Measurements from ENCODE around the gene SULT4A1.

Gene SULT4A1

GRCh38 chr22:43845981-43846380 lies 16.3 kb downstream of the SULT4A1 start:
- DNase-seq (ENCODE audit: low read depth, low spot score) = no peak

GRCh38 chr22:43844560-43845545 lies 17.5 kb downstream of the SULT4A1 start:
- no peak for DNase-seq (ENCODE audit: low read depth, low spot score)

GRCh38 chr22:43843783-43844530 lies 18.4 kb downstream of the SULT4A1 start:
- no peak for DNase-seq (ENCODE audit: low read depth, low spot score)

GRCh38 chr22:43841742-43842141 lies 20.6 kb downstream of the SULT4A1 start:
- no peak for DNase-seq (ENCODE audit: low read depth, low spot score)

DNA sequence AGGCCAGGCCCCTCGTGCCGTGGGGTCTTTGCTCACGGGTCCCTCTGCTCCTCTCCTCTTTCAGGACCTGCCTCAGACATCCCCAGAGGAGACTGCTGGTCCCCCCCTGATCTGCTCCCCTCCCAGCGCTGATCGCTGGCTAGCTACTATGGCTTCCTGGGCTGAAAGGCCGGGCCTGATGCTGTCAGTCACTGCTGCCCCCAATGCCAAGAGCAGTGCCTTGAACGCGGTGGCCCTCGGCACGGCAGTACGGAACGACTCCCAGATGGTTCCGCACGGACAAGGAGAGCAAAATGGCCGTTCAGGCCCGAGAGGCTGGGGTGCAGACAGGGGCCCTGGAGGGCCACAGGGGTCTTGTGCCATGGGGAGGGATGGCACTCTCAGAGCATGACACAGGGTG lies 21.5 kb downstream of the SULT4A1 start:
- no peak for DNase-seq (ENCODE audit: low read depth, low spot score)

DNA sequence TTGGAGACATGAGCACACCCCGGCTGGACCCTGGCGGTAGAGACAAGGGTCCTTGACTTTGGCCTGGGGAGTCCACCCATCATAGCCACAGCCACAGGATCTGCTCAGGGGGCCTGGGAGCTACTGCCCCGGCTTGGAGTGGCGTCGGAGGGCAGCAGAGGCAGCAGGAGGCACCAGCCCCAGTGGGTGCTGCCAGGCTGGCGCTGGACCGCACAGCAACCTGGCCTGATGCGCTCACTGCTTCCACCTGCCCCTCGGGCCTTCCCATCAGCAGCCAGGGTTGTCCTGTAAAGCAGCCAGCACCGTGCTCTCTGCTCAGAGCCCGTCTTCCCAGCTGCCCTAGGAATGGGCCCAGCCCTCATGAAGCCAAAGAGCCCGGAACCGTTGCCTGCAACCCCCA lies 21.9 kb downstream of the SULT4A1 start:
- no peak for DNase-seq (ENCODE audit: low read depth, low spot score)

DNA sequence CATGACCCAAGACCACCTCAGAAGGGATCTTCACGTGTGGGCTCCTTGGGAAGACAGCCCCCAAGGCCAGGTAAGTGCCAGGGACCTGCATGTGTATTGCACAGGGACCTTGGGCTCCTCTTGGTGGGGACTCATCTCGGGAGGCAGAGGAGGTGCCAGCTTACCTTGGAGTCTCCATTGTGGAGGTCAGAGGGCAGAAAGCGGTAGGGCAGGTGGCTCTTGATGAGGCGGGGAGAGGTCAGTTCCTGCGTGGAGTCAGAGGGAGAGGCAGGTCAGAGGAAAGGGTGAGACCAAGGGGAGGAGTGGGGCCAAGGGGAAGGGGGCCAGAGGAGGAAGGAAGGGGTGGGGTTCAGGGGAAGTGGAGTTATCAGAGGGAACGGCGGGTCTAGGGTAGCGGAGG lies 22.5 kb downstream of the SULT4A1 start:
- DNase-seq (ENCODE audit: low read depth, low spot score) = no peak

DNA sequence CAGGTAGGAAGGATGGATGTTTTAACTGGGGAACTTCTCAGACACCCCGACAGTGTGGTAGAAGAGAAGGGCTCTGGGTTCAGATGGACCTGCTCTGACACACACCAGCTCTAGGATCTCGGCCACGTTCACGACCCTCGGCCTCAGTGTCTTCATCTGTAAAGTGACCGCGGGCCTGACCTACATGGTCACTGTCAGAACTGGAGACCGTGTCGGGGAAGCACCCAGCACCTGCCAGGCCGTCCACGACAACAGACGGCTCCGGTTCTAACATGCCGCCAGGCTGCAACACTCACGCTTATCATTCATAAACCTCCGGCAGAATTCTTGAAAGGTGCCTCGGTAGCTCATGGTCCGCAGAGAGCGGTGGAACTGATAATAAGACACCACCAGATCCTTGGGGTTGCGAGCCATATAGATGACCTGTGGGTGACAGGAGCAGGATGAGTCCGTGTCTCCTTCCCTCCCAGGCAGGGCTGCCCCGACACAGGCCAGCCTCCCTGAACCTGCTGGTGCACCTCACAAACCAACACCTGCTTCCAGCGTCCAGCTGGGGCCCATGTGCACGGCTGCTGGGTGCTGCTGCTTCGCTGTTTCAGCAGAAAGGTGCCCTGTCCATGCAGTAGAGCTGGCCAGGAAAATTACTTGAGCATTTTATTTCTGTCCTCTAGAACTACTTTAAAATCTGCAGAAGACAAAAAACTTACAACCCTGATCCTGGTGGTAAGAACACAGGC lies 23.6 kb downstream of the SULT4A1 start:
- DNase-seq (ENCODE audit: low read depth, low spot score) = no peak

DNA sequence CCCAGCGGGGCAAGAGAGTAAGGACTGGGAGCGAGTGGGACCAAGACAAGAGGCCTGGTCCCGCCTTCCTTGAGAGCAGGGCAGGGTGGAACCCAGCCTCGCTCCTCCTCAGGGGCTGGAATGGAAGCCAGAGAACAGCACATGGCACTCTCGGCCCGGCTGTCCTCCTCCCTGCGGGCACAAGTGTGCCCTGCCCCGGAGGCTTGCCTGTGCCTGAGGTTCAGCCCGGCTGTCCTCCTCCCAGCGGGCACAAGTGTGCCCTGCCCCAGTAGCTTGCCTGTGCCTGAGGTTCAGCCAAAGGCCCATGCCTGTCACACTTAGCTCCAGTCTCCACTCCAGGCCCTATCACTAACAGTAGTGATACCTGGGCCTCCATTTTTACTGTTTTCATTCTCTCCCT lies 24.2 kb downstream of the SULT4A1 start:
- DNase-seq (ENCODE audit: low read depth, low spot score) = no peak

DNA sequence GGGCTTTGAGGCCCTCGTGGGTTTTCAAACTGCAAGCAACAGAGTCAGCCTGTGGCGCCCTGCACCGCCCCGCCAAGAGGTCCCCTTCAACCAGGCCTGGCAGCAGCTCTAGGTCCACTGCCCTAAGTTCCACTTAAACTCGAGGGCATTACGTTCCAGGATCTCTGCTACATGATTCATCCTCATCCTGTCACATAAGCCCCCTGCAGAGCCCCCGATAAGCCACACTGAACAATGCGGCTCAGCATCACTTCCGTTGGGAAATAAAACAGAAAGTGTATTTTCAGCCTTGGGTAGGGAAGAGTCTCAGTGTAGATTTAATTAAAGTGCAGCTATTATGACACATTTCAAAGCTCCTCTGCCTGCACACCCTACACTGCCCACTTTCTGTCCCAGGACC lies 24.6 kb downstream of the SULT4A1 start:
- no peak for DNase-seq (ENCODE audit: low read depth, low spot score)

- DNase-seq (ENCODE audit: low read depth, low spot score) = no peak
These were observed 26.6 kb downstream of the SULT4A1 start for GRCh38 chr22:43835736-43836135.

GRCh38 chr22:43835166-43835565 lies 27.1 kb downstream of the SULT4A1 start:
- DNase-seq (ENCODE audit: low read depth, low spot score) = no peak

- no peak for DNase-seq (ENCODE audit: low read depth, low spot score)
These were observed 28.8 kb downstream of the SULT4A1 start for GRCh38 chr22:43833286-43834240.

DNA sequence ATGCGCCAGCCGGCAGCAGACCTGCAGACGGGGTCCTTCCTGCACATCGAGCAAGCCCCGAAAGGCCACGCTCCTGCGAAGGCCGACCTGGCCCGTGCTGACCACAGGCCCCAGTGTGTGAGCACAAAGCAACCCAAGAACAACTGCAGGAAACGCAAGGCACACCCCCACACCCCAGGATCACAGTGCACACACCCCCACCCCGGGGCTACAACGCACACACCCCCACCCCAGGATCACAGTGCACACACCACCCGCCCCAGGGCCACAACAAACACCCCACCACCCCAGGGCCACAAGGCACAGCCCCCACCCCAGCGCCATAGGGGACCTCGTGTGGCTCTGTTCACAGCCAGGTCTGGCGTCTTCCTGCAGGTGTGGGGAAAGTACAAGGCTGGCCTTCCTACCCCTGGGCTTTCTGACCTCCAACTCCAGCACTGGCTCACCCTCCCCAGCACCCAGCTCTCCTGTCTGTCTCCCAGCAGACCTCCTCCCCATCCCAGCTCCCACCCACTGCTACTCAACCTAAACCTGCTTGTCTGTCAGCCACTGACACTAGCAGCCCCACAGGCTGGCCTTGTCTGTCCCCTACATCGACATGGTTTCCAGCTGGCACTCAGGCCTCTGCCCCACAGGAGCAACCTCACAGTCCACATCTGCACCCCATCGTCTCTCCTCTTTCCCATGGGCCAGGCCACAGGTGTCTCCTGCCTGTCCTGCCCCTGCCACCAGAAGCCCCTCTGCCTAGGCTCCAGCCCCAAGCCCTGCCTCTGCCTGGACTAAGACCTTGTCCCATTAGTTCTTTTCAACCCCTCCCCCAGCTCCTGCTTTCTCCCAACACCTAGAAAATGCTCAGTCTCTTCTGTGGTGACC lies 29.7 kb downstream of the SULT4A1 start:
- no peak for DNase-seq (ENCODE audit: low read depth, low spot score)

- DNase-seq (ENCODE audit: low read depth, low spot score) = no peak
These were observed 30.5 kb downstream of the SULT4A1 start for GRCh38 chr22:43831561-43832392.

DNA sequence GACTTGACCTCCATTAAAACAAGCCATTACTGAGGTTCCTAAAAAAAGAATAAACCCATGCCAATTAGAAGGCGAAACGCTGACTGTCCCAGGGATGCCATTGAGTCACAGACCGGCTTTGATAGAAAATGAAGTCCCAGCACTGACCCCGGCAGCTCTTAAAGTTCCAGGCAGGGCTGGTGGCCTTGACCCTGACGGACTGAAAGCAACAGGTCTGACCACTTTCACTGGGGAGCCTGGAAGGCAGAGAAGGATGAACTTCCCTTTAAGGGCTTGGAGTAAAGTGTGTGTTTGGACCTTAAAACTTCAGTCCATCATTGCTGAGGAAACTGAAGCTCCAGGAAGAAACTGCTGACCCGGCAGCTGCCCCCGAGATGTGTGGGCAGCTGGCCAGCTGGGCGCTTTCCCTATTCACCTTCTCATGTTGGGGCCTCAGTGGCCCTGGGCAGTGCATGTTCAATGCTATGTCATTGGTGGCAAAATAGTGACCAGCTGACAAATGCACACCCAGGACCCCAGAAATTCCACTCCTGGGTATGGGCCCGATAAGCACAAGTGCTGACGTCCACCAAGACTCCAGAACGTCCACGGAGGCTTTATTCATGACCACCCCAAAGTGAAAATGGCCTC lies 31.3 kb downstream of the SULT4A1 start:
- no peak for DNase-seq (ENCODE audit: low read depth, low spot score)

GRCh38 chr22:43829904-43830851 lies 32.1 kb downstream of the SULT4A1 start:
- no peak for DNase-seq (ENCODE audit: low read depth, low spot score)

Measured in activated naive CD8-positive, alpha-beta T cell treated with anti-CD3 and anti-CD28 coated beads, Interleukin-2, amount 50 U/mL, for 16 hours (primary cell).